Stimulated activated naive CD8-positive, alpha-beta T cell treated with anti-CD3 and anti-CD28 coated beads, Interleukin-15, Interleukin-2, amounts not matched to agents 100 U/mL and 50 U/mL, for 24 hours (primary cell): ENCODE measurements around the gene CTPS2.
A peak's percentile ranks its signal among the peaks of the same experiment; 100 is the strongest.

Experiments used
- ATAC-seq: fragments of 150-1000 bp; cut with Tn5 transposase; one replicate; pipeline ENCODE4 v1.10.0; 2021
- DNase-seq: peaks from one replicate; pipeline ENCODE4 v3.0.0; 2021

Gene CTPS2

DNA sequence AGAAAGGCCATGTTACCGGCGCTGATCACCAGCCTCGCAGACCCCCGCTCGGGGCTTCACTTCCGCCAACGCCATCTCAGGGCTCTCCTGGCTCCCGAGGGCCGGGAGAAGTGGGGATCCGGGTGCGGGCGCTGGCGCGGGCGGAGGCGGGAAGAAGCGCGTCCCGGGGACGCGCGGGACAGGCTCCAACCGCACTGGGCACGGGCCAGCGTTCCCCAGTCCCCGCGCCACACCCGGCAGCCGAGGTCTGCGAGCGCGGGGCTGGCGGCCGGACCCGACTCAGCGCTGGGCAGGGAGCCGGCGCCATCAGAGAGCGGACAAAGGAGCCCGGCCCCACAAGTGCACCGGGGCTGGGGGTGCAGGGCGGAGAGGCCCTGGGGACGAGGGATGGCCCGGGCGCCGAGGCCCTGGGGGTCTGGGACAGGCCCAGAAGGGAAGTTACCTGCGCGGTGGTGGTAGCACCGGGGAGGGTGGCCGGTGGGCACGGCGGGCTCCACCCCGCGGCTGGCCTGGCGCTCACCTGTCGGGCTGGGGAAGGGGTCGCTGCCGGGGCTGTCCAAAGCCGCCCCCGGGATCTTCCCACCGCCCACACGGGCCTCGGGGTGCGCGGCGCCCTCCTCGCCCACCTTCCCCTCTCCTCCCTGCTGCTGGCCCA lies 449 bp downstream of the CTPS2 start:
- DNase-seq (peak; percentile 10), ATAC-seq (peak; percentile 45)

DNA sequence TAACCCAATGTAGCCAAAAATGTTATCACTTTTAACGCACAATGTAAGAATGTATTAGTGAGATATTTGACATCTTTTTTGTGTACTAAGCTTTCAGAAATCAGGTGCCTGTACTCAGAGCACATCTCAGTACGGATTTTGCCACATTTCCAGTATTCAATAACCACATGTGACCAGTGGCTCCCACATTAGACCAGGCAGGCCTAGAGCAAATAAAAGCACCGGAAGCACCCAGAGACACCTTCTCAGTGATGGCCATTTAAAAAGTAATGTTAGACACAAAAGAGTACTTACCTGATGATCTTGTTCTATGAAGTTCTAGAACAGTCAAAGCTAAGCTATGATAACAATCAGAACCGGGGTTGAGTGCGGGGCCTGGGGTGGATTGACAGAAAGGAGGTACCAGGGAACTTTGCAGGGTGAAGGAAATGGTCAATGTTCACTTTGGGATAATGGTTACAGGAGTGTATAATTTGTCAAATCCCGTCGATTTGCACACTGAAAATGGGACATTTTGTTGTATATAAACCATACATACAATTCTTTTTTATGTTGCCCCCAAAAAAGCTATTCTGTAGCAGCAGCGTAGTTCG lies 1.2 kb downstream of the CTPS2 start:
- ATAC-seq (no peak), DNase-seq (no peak)

DNA sequence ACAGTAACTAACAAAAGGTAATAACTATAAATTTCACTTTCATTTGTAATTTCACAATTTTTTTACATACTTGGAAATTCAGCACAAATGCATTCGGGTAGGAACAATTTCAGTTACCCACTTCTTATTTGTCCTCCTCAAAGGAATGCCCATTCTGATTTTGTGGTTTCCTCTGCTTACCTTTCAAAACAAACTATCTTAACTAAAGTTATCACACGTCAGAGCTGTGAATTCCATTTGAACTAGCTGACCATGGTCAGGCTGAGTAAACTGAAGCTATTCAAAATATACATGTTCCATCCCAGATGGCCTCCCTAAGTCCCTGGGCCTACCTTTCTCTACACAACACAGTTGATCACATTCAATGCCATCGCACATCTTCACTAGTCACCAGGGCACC lies 4.5 kb downstream of the CTPS2 start:
- DNase-seq (no peak), ATAC-seq (no peak)

DNA sequence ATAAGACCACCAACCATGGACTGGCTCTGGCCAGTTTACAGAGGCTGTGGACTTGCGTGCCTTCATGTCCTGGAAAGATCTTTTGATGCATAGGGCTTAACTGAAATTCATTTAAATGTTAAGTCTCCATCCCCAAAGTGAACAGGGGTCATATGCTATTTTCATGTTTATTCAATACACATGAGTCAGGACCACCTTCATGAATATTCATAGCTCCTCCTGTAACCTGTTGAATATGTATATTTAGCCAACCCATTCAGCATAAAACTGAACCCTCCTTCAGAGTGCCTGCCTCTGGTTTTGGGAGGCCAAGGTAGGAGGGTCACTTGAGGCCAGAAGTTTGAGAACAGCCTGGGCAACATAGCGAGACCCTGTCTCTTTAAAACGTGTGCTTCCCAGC lies 7.1 kb downstream of the CTPS2 start:
- no peak for DNase-seq
- ATAC-seq, result no peak

DNA sequence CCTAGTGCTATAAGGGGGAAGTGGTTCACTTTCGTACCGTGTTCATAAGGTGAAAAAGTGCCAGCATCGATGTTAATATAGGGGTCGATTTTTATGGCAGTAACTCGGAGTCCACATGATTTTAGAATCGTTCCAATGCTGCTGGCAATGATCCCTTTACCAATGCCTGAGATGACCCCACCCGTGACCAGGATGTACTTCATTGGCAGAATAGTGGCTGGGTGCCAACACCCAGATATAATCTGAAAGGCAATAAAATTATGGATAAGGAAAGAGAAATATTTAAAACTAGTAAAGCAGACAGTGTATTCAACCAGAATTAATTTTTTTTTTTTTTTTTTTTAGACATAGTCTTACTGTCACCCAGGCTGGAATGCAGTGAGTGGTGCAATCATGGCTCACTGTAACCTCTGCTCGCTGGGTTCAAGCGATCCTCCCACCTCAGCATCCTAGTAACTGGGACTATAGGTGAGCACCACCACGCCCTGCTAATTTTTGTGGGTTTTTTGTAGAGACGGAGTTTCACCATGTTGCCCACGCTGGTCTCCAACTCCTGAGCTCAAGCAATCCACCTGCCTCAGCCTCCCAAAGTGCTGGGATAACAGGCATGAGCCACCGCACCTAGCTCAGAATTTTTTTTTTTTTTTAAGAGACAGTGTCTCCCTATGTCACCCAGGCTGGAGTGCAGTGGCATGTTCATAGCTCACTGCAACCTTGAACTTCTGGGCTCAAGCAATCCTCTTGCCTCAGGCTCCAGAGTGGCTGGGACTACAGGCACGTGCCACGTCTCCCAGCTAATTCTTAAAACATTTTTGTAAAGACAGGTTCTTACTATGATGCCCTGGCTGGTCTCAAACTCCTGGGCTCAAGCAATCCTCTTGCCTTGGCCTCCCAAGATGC lies 9.5 kb downstream of the CTPS2 start:
- ATAC-seq (no peak), DNase-seq (no peak)

DNA sequence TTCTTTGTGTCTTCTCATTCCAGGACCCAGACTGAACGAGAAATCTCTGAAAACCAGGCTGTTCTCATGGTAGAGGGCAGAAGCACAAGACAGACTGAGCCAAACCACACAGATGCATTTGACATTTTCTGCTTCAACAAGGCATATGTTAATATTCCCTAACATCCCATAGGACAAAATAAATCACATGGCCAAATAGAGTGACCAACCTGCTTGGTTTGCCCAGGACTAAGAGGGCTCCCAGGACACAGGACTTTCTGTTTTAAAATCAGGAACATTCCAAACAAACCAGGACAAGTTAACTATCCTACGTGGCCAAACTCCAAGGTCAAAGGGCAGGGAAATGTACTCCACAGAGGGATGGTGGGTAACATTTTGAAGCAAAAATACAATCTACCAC lies 11.7 kb downstream of the CTPS2 start:
- DNase-seq (no peak), ATAC-seq (no peak)

DNA sequence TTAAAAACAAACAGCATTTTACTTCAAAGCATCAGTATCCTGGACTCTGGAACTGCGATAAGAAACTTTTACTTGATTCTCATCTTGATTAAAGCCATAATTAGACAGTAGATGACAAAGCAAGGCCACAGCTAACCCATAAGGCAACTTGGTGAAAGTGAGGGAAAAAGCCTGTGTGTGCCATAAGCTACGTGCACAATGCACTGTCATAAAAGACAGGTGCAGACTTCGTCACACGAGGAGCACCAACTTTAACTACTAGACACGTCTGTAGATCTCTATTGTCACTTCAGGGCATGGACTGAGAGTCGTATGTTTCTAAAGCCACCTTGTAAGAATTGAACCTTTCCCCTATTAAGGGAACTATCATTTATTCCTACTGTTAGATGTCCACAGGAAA lies 13.1 kb downstream of the CTPS2 start:
- DNase-seq (no peak), ATAC-seq (no peak)

DNA sequence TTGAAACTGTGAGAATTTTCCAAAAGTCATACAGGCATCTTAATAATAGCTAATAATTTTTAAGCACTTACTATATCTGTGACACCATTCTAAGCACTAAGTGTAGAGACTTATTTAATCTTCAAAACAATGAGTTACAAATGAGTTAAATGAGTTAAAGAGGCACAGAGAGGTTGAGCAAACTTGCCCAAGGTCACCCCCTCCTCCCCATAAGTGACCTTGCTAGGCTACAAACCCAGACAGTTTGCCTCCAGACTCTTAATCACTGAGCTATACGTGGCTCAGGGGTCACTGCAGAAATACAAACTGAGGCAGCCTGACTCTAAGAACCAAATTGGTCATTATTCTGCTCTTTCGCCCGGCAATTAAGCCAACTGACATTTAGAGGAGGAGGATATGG lies 15.5 kb downstream of the CTPS2 start:
- ATAC-seq (no peak), DNase-seq (no peak)

DNA sequence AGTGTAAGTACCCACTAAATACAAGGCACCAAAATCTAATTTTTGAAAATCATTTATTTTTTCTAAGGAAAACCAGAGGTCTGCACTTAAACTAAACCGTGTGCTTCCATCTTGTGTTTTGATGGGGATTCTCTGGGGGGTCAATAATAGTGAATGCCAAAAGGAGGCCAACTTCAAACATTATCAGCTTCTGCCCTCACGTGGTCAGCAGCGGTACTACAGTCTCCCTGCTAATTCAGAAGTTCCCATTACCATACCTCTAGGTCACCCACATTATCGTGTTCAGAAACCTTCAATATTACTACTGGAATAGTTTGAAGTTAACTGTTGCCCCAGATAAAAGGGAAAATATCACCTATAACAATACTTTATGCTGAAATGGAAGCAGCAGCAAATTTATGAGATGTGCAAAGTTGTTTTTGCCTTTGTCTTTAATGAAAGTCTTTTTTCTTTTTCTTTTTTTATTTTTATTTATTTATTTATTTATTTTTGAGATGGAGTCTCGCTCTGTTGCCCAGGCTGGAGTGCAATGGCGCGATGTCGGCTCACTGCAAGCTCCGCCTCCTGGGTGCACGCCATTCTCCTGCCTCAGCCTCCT lies 17.3 kb downstream of the CTPS2 start:
- DNase-seq, result peak; percentile 63
- ATAC-seq, result peak; percentile 52

DNA sequence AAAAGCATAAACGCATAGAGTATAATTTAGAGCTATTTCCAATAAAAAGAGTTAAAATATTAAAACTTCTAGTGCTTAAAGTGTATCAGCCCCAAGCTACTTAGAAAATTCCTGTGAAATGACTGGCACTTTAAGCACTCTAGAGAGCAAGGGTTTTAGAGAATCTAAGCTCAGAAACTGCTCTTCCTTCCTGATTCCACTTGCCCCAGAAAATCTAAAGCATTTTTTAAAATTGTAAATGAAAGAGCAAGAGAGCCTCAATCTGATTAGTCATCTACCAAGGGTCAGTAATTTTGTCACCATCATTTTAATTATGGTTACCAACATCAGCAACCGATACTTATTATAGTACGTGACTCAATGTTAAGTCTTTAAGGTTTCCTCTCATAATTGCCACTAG lies 25.0 kb downstream of the CTPS2 start:
- no peak for DNase-seq

DNA sequence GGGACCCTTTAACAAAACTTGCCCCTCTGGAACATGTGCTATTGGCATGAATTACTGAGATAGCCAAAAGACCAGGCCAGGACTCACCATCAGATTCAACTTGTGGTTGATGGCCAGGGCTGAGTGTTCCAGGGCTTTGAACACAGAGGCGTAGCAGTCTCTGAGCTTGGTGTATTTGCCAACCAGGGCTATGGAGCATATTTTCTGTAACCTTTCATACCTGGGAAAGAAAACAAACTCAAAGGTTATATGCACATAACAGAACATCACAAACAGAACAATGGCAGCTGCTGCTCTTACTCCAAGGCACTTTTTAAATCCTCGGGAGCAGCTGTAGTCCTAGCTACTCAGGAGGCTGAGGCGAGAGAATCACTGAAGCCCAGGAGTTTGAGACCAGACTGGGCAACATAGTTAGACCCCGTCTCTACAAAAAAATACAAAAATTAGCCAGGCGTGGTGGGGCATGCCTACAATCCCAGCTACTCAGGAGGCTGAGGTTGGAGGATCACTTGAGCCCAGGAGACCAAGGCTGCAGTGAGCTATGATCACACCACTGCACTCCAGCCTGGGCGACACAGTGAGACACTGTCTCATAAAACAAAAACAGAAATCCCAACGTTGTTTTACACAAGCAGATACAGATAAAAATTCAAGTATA lies 29.3 kb downstream of the CTPS2 start:
- ATAC-seq (no peak), DNase-seq (no peak)

More for the DNA sequence above, 25.0 kb downstream of the CTPS2 start:
- ATAC-seq, result no peak

DNA sequence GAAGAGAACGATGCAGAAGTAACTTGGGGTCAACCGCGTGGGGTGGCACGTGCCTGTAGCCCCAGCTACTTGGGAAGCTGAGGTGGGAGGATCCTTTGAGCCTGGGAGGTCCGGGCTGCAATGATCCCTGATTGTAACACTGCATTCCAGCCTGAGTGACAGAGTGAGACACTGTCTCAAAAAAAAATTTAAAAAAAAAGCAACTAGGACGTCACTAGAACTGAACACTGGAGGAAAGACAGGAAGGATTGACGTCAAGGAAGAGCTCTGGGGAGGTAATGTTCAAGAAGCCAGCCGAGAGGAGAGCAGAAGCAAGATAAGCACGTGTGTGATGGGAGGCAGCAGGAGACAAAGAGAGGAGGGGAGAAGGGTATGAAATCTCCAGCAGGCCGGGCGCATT lies 33.8 kb downstream of the CTPS2 start:
- no peak for ATAC-seq
- no peak for DNase-seq

DNA sequence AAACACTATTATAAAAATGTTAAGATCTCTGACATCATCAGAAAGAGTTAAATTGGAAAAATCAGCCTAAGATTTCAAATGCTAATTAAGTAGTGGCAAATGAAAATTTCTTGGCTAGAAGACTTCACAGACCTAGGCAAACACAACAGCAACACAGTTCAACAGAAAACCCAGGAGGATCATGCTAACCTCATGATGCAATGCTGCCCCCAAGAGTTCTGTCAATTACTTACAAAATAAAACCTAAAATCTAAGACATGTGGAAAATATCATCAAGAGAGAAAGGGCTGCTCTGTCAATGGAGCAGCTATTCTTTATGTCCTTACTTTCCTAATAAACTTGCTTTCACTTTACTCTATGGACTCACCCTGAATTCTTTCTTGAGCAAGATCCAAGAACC lies 41.5 kb downstream of the CTPS2 start:
- ATAC-seq (no peak), DNase-seq (peak; percentile 2)

DNA sequence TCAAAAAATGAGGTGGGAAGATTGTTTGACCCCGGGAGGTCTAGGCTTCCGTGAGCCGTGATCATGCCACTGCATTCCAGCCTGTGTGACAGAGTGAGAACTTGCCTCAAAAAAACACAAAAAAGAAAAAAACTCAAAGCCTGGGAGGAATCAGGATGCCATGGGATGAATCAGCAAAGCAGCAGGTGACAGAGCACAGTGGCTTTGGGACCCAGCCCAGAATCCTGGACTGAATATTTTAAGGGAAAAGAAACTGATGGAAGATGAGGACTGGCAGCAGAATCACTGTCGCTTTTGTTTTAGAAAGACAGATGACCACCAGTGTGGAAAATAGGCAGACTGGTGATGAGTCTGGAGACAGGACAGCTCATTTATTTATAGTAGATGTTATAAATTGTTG lies 45.9 kb downstream of the CTPS2 start:
- no peak for DNase-seq
- ATAC-seq, result no peak

DNA sequence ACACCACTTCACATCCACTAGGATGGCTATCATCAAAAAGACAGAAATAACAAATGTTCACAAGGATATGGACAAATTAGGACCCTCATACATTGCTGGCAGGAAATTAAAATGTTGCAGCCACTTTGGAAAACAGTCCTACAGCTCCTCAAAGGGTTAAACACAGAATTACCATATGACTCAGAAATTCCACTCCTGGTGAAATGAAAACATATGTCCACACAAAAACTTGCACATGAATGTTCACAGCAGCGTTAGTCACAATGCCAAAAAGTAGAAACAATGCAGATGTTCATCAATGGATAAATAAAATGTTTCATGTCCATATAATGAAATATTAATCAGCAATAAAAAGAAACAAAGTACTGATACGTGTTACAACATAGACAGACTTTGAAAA lies 47.4 kb downstream of the CTPS2 start:
- no peak for ATAC-seq
- no peak for DNase-seq

DNA sequence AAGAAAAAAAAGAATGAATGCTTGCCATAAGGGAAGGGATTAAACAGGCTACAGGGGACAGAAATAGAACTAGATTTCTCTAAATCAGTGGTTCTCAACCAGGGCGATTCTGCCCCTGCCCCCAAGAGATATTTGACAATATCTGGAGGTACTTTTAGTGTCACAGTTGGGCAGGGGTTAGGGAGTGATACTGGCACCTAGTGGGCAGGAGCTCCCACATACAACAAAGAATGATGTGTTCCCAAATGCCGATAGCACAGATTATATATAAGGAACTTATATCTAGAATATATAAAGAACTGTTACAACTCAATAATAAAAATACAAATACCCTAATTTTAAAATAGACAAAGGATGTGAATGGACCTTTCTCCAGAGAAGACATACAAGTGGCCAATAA lies 47.8 kb downstream of the CTPS2 start:
- DNase-seq, result no peak
- no peak for ATAC-seq

DNA sequence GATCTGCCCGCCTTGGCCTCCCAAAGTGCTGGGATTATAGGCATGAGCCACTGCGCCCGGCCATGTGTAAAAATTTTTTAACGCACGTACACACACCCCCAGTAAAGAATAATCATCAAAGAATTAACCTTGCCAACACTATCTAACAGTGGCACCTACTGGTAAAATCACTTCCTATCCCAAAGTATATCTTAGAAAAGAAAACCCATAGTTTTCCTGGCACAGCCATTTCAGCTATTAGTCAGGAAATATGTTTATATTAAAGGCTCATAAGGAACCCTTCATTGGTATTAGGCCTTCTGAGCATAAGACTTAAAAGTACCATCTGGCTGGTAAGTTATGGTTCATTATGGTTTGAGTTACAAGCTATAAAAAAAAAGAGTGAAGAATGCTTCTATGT lies 48.4 kb downstream of the CTPS2 start:
- no peak for ATAC-seq
- no peak for DNase-seq

DNA sequence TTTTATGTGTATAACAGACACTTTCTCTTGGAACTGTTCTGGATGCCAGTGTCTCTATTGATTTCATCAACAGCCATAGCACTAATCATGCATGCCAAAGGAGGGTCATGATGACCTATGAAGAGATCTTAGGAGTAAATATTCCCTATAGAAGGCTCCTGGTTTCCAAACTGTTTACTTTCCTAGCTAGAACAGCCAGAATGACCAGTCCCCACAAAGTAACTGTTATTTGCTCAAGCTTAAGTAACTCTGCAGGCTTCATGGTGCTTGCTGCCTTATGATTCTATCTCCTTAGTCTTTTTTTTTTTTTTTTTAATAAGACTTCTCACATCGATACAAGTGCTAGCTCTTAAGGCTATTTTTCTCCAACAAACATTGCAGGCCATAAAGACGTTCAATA lies 50.1 kb downstream of the CTPS2 start:
- ATAC-seq, result no peak
- no peak for DNase-seq

DNA sequence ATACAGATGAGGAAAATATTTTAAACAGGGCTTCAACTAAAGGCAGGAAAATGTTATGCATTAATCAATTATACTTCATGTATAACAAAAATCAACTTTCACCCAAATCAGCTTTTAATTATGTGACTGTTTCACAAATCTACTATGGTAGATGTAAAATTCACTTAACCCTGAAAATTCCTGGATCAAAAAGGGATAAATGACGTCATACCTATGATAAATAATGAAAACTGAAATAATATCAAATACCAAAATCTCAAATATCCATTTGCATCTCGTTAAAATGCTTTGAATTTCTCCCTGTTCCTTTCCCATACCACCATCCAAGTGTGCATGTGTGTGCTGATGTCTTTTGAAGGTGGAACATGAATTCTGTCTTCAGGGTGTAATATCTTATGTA lies 51.0 kb downstream of the CTPS2 start:
- no peak for ATAC-seq
- no peak for DNase-seq

DNA sequence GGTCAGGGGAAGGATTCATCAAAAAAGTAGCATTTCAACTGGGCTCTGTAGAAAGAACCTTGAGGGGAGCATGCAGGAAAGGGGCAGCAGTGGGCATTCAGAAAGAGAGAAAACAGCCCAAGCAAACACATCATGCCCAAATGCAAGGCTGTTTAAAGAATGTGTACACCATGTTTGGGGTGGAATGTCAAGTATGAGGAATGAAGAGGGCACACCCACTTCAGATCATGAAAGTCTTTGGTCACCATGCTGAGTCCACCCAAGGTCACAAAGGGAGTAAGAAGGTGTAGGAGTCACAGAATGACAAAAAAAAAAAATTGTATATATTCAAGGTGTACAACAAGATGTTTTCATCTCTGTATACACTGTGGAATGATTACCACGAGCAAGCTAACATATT lies 53.1 kb downstream of the CTPS2 start:
- DNase-seq (no peak), ATAC-seq (no peak)

DNA sequence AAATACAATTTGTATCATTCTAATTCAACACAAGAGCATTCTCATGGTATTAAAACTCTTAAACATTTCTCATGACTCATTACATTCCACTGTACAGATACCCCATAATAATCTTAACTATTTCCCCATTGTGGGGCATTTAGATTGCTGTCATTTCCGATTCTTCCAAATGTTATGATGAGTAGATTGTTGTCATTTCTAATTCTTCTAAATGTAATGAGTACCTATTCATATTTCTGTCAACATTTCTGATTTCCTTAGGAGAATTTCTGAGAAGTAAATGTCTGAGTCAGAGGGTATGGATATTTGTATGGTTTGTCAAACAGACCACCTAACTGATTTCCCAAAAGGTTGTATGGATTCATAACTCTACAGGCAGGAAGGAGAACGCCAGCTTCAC lies 54.2 kb downstream of the CTPS2 start:
- ATAC-seq (no peak), DNase-seq (no peak)

DNA sequence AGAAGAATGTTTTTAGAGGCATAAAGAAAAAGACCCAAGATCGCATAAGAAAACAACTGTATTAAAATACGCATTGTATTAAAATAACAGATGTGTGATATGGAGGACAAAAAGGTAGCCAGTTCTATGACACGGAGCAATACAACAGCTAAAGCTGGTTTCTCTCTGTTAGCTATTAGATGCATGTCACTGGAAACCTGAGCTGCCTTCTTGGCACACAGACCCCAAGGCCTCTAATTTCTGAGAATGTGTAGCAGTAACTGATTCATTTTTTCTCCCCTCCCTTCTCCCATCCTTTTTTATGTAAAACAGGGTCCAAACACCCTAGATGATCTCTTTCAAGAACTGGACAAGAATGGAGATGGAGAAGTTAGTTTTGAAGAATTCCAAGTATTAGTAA lies 58.4 kb downstream of the CTPS2 start:
- DNase-seq, result no peak
- ATAC-seq, result no peak

DNA sequence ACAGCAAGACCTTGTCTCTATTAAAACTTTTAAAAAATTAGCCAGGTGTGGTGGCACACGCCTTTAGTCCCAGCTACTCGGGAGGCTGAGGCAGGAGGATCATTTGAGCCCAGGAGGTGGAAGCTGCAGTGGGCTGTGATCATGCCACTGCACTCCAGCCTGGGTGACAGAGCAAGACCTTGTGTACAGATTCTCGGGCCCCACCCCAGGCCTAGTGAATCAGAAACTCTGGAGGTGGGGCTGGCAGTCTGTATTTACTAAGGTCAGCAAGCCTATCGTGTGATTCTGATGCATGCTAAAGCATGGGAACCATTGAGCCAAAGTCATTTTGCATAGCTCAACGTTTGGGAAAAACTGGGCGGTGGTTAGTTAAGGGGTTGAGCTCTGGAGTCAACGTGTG lies 59.0 kb downstream of the CTPS2 start:
- ATAC-seq, result no peak

More for the DNA sequence above, 59.0 kb downstream of the CTPS2 start:
- DNase-seq, result no peak
